Erythroblast (primary cell): ENCODE results near the gene MRPS24.

ENCODE experiments used
- DNase-seq, 2 experiments: peaks; one replicate each; lab custom pipeline; 2025; lab: John Stamatoyannopoulos, UW
- GATA1 ChIP-seq: IDR thresholded peaks from 2 replicates; pipeline ENCODE4 v1.6.1; 2011; ENCODE audit warnings: low read depth, mild to moderate bottlenecking, control low read depth, low read length, moderate library complexity
- POLR2A ChIP-seq: IDR thresholded peaks from 2 replicates; pipeline ENCODE4 v1.6.1; 2011; ENCODE audit warnings: mild to moderate bottlenecking, low read length

Gene MRPS24

DNA sequence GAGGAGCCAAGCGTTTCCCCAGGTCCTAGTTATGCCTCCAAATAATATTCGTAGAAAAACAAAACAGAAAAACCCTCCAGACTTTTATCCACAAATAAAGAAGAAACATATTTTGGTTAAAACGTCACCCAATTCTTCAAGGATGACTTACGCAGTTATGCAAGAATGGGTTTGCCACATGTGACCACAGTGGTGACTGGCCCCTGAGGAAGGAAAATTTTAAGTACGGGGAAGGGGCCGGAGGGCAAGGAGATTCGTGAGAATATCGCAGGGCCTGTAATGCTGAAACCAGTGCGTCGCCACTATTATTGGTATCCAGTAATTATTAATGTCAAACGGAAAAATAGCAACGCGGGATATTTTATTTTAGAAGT is 537 bp upstream of the MRPS24 start:
- peak; percentile 54 to 62 for DNase-seq
- TF ChIP-seq GATA1 = no peak
- TF ChIP-seq POLR2A = no peak

DNA sequence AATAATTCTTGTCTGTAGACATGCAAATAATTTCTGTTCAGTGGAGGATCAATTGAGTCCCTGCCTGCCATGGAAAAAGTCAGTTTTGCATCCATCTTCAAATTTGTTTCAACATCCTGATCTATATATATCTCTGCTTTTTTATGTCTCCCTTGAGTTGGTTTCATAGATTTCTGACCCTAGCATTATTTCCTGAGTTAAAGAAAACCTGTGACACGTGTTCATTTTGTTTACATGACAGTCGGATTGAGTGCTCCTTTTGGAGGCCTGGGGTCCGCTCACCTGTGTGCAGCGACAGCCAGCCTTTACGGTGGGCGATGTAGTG is 674 bp downstream of the MRPS24 start:
- peak in 1 of 2 experiments; percentile 50 for DNase-seq
- TF ChIP-seq GATA1 (no peak), POLR2A (no peak)

DNA sequence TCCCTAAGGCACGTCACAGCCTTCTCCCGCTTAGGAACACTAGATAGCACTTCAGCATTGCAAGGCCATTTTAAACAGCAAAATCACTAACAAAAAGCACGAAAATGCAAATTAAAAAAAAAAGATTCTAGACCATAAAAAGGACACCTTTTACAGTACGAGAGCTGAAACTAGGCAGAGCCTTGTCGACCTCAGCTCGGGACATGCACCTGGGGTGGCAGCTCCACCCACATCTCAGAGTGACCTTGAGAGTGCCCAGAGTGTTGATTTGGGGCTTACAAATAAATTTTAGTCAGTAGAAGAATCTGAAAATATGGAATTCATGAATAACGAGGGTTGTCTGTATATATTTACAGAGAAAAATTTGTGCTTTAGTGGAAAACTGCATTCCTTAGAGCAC is 1.1 kb downstream of the MRPS24 start:
- peak; percentile 40 to 43 for DNase-seq

DNA sequence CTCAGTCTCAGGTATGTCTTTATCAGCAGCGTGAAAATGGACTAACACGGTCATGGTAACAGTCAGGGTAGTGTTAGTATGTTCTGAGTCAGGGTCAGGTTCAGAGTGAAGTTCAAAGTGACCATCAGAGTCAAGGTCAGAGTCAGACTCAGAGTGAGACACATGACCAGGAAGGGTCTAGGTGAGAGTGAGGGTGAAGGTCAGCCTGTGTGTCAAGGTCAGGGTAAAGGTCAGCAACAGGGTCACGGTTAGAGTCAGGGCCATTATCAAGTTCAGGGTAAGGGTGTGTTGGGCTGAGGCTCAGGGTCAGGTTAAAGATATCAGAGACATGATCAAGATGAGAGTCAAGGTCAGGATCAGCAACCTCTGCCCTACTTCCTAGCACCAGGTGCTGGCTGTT is 4.0 kb downstream of the MRPS24 start:
- DNase-seq = no peak
- no peak for TF ChIP-seq GATA1
- no peak for TF ChIP-seq POLR2A

More for the DNA sequence above, 1.1 kb downstream of the MRPS24 start:
- no peak for TF ChIP-seq POLR2A
- TF ChIP-seq GATA1 = no peak

DNA sequence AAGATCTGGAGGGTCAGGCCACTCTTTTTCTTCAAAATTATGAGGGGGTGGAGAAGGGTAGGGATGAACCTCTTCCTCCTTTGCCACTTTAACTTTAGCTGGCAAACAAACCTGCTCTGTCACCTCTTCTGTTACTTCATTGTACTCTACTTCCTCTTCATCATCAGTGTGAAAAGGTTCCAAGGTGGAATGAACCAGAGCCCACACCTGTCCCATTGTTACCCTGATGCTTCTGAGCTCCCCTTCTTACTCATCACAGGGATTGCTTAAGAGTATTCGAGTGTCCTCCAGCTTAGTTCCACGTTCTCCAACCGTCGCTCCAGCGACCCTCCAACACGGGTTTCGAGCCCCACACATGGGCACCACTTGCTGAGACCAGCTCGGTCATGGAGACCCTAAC is 5.2 kb downstream of the MRPS24 start:
- DNase-seq = no peak
- no peak for TF ChIP-seq POLR2A
- TF ChIP-seq GATA1 = no peak

DNA sequence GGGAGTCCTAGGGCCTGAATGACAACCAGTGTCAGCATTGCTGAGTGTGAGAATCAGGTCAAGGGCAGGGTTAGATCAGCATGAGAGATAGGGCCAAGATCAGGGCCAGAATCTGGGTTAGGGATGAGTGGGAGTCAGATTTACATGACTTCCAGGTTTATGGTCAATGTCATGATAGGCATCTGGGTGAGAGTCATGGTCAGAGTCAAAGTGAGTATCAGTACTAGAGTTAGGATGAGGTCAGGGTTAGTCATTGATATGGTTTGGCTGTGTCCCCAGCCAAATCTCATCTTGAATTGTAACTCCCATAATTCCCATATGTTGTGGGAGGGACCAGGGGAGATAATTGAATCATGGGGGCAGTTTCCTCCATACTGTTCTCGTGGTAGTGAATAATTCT is 12.3 kb downstream of the MRPS24 start:
- peak in 1 of 2 experiments; percentile 20 for DNase-seq
- TF ChIP-seq GATA1 (no peak), POLR2A (no peak)

DNA sequence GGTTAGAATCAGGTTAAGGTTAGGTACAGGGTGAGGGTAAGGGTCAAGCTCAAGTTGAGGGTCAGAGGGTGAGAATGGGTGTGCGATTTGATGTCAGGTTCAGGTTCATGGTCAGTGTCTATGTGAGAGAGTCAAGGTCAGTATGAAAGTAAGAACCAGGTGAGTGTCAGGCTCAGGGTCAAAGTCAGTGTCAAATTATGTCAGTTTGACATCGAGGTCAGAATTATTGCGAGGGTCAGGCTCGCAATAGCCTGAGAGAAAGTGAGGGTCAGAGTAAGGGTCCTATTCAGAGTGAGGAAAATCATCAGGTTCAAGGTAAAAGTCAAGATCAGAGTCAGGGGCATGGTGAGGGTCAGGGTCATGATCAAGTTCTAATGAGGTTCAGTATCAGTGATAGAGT is 13.0 kb downstream of the MRPS24 start:
- DNase-seq = no peak
- TF ChIP-seq GATA1 = no peak
- no peak for TF ChIP-seq POLR2A

DNA sequence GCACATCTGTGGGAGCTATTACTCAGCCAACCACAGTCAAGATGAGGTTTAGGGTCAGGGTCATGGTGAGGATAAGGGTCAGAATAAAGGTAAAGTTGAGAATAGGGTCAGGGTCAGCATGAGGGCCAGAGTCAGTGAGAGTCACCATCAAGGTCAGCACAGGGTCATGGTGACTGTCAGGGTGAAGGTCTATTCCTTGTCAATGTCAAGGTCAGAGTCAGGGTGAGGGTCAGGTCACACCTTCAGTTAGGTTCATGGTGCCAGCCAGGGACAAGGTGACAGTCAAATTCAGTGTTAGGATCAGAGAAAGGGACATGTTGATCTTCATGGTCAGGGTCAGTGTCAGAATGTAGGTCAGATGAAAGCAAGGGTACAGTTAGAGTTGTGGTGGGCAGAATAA is 14.1 kb downstream of the MRPS24 start:
- DNase-seq = no peak
- TF ChIP-seq POLR2A (no peak), GATA1 (no peak)

DNA sequence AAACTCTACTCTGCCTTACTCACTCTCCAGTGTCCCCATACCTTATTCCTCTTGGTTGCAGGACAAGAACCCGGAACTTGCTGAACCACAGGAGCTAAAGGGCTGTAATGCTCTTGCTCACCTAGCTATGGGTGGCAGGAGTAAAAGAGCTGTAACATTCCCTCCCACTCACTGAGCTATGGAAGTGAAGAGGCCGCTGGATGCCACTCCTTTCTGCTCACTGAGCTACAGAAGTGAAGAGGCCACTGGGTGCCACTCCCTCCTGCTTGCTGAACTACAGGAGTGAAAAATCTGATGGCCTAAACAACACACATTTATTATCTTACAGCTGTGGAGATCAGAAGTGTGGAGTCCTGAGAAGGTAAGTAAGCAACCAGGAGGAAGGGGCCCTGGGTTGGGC is 17.5 kb downstream of the MRPS24 start:
- DNase-seq = no peak
- no peak for TF ChIP-seq GATA1

DNA sequence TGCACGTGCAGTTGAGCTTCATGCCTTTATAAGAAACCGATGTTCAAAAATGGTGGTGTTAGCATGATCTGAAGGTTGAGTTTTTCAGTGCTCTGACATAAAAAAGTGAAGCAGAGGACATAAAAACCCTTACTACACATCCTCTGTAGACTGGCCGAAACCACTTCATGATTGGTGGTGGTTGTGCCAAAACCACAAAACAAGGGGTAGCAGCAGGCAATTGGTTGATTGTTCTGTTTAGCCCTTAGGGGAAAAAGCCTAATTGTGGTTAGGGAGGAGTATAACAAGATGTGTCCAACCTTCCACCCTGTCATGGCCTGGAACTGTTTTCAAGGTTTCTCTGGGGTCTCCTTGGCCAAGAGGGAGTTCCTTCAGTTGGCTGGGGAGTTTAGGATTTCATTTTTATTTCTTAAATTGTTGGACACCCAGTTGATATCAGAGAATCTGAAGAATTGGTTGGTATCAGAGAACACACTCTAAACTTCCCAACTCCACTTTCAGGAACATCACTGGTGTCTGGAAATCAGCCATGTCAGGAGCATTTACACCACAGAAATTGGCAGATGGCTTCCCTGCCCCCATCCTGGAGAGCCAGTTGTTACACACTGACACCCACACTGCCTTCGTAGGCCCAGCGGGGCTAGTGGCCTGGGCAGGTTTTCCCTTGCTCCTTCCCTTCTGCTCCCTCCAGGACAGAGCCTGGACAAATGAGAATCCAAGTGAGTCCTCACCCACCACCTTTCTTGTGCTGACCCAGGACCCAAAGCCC is 18.8 kb downstream of the MRPS24 start:
- TF ChIP-seq POLR2A (no peak), GATA1 (no peak)
- DNase-seq = no peak

DNA sequence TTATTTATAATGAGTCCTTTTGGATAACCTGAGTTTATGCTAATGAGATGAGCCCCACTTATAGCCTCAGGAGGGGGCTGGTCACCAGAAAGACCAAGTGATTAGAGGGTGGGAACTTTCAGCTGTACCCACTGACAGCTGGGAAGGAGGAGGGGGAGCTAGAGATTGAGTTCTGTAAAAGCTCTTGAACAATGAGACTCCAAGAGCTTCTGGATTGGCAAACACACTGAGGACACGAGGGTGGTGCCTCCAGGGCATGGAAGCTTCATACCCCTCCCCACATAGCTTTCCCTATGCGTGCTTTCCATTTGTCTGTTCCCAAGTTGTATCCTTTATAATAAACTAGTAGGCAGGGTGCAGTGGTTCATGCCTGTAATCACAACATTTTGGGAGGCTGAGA is 20.3 kb downstream of the MRPS24 start:
- no peak for DNase-seq

DNA sequence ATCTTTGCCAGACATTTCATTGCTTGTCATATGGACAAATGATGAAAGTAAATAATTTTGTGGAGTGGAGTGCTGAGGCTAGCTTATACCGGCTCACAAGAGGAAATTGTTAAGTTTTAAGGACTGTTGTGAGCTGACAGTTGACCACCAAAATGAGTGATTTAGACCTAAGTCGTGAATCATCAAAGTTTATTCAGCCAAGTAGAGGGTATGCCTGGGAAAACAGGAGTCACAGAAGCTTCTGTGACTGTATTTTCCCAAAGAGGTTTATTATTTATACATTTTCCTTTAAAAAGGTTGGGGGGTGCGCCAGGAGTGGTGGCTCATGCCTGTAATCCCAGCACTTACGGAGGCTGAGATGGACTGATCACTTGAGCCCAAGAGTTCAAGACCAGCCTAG is 21.8 kb downstream of the MRPS24 start:
- TF ChIP-seq GATA1 (no peak), POLR2A (no peak)
- DNase-seq = no peak

More for the DNA sequence above, 20.3 kb downstream of the MRPS24 start:
- no peak for TF ChIP-seq GATA1
- no peak for TF ChIP-seq POLR2A

DNA sequence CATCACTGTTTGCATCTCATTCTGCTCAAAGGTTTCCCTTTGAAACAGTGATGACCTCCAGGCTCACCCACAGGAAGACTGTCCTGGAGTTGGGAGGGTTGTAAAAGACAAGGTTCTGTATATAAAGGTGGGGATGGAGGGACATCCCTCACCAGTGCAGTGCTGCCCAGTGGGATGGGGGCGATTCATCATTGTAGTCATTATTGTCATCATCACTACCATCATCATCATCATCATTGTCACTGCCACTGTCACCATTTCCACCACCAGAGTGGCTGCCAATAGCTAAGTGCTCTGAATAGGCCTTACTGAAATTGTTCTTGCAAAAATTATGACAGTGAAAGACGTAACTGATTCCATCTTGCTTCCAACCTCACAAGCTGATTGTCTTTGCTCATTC is 24.7 kb downstream of the MRPS24 start:
- DNase-seq = no peak
- TF ChIP-seq POLR2A (no peak), GATA1 (no peak)

DNA sequence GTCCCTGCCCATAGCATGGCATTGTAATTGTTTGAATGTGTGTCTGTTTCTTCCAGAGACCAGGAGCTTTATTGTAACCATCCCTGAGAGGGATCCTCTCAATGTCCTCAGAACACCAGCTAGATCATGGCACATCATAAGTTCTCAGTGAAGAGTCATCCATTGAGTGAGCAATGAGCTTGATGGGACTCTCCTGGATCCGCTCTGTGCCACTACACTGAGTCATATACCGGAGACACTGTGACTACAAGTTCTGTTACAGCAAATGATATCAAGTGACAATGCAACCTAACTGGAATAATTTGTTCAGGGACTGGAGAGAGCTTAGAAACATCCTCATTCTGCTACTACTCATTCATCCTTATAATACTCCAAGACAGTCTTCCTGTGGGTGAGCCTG is 25.1 kb downstream of the MRPS24 start:
- TF ChIP-seq POLR2A (no peak), GATA1 (no peak)

DNA sequence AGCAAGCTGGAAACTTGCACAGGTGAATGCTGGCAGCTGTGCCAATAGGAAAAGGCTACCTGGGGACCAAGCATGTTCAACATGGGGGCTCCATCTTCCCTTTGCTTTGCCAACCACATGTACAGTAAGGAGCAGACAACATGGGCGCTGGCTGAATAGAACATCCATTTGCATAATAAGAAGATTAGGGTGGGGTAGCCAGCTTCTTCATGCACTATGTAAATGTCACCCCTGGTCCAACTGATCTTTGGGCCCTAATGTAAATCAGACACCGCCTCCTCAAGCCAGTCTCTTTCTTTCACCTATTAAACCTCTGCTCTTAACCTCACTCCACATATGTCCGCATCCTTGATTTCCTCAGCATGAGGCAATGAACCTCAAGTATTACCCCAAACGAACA is 26.0 kb downstream of the MRPS24 start:
- DNase-seq = no peak
- TF ChIP-seq GATA1 = no peak
- no peak for TF ChIP-seq POLR2A

More for the DNA sequence above, 25.1 kb downstream of the MRPS24 start:
- no peak for DNase-seq

DNA sequence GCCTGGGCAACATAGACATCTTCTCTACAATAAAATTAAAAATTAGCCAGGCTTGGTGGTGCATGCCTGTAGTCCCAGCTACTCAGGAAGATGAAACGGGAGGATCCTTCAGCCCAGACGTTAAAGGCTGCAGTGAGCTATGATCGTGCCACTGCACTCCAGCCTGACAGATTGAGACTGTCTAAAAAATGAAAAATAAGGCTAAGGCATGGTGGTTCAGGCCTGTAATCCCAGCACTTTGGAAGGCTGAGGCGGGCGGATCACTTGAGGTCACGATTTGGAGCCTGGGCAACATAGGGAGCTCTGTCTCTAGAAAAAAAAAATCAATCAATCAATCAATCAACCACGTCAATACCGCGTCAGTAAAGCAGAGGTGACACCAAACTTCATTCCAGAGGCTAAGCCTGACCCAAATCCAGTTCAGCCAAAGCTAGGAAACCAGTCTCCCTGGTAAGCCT is 31.1 kb downstream of the MRPS24 start:
- no peak for DNase-seq
- TF ChIP-seq GATA1 = no peak
